NCI-H446 treated with DMSO at 0.1 percent for 48 hours (cell line): ENCODE data around the gene PTPRE.
"Not testable (repeated sequence)": the region's sequence is repeated elsewhere in the genome, so short reads cannot be mapped to it uniquely, and the experiment has no call there.

ENCODE experiments used
- DNase-seq: peaks from one replicate; lab custom pipeline; 2025; lab: John Stamatoyannopoulos, UW

Gene PTPRE

DNA sequence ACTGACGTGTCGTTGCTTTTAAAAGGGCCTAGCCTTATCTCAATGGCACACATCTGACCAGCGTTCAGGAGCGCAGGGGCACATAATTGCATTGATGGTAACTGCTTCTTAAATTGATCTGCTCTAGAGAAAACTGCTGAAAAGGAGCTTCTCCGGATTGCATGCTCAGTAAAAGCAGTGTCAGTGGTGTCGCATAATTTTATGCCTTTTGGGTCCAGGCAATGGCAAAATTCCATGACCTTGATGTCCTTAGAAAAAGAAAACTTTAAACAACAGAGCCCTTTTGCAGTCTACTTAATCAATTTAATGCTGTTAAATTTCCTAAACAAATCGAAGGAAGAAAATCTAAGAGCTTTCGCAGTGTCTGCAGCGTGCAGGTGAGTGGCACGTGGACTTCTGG is 75.7 kb downstream of the PTPRE start:
- no peak for DNase-seq

DNA sequence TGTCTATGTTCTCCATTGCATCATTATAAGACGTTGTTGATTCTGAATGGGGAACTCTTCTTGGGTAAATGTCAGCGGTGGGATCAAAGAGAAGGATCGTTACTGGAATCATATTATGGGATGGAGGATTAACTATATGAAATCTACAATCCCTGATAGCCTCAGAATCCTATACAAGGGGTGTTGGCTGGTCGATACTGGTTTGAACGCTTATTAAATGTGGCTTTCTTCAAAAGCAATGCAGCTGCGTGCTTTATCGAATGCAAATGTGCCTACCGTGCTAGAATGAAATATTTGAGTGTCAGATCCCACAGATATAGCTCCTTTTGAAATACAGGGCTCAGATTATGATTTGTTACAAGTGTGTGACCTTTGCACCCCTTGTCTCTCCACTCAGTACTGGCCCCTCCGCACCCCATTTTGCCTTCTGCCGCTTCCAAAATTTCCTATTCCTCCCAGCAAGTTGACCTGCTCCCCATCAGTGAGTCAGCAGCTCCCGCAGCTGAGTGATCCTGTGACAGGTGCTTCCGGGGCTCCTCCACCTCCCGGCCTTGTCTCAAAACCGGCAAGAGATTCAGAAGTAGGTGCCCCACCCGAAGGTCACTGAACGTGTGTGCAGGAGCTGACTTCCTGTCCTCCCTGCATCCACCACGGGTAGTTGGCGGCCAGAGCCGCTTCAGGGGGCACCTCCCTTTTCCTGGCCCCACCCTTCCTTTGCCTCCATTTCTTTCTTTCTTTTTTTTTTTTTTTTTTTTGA is 76.6 kb downstream of the PTPRE start:
- no peak for DNase-seq

GRCh38 chr10:127984945-127985344 is 78.0 kb downstream of the PTPRE start:
- no peak for DNase-seq

DNA sequence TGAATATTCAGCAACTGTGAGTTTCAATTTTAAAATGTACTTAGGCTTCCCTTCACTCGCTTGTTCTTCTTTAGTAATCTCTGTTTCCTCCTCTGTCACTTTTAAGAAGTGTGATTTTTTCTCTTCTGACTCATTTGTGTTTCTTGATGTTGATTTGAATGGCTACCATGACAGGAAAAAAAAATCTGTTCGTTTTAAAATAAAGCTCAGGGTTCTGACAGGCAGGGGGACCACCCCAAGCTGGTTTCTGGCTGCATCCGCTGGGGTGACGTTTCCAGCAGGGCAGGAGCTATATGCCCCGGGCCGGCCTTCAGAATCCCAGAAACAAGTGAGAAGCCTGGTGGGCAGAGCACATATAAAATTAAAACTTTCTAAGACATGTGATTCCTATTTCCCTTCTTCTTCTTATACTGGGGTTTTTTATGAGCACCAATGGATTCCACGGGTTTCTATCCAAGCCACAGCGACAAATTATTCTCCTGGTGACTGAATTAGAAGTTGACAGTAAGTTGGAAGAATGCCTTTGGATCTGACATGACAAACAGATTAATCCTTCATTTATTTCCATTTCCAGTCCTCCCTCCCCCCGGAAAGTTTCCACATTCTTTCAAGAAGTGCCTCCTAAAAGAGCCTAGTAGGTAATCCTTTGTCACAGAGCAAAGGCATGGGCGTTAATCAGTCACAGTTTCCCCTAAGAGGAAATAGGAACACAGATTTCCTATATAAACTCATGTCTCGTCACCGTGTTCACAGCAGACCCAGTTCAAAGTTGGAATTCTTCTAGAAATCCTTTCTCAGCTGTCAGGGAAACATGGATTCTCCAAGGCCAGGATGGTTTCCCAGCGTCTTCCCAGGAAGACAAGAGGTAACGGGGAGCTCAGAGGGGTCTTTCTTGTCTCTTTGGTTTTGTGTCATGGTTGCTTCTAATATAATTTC is 79.9 kb downstream of the PTPRE start:
- DNase-seq = no peak

- DNase-seq = no peak
These were observed 80.8 kb downstream of the PTPRE start for GRCh38 chr10:127987467-127988380.

DNA sequence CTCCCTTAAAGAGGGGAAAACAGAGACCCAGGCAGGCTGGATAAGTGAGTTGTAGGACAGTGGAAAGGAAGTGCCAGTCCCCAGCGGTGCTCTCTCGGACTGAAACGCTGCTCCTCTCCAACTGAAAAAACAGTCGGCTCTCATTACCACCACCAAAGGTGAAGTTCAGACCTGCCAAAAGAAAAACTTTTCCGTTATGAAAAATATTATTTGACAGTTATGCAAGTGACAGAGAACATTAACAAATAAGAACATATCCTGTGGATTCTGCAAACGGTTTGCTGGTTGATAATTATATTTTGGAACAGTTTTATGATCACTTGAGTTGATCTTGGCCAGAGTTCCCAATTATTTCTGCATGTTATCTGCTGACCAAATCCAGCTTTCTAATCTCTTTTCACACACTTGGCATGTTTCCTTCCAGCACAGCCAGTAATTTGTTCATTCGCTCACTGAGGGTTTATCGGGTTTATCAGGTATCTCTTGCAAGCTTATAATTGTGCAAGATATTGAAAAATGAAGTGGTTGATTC is 82.6 kb downstream of the PTPRE start:
- no peak for DNase-seq

DNA sequence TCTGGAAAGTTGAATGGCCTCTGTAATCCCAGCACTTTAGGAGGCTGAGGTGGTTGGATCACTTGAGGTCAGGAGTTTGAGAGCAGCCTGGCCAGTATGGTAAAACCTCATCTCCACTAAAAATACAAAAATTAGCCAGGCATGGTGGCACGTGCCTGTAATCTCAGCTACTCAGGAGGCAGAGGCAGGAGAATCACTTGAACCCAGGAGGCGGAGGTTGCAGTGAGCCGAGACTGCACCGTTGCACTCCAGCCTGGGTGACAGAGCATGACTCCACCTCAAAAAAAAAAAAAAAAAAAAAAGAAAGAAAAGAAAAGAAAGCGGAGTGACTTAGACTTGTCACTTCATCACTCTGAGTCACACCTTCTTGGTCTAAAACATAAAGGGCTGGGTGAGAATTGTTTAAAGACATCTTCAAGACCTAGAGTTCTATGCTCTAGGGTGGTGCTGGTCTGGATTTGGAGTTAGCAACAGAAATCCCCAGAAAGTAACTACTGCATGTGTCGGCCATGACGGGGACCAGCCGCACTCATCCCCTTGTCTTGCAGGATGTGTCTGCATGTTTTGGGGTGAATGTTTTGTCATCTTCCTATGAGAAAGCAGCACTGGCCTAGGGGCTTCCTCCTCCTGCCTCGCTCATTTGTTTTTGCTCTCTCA is 83.4 kb downstream of the PTPRE start:
- not testable (repeated sequence) for DNase-seq

DNA sequence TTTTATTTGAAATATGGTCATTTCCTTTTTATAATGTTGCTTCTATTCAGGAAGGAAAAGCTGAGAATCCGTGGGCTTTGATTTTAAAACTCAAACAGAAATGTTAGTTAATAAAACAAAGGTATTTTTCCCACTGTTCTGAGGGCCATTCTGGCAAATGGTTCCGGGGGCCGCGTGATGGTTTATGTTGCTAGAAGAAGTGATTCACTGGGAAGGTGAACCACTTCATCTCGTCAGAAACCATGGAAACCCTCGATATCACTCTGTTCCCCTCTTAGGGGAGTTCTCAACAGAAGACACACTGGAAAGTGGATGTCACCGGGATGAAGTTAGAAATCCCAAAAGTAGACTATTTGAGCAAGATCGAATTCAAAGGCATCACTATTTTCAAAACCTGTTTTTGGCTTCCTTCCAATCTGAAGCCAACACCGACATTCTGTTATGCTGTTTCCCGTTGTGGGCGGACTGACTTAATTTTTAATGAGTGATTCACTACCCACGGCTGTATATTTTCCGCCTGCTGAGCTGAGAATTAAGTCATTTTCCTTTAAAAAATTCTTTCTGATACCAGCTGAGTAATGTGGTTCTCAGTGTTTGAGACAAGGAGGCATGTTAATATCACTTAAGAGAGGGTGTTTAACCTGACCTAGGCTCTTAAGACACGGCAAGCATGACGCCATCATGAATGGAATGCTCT is 84.1 kb downstream of the PTPRE start:
- no peak for DNase-seq

GRCh38 chr10:127991543-127992255 is 84.8 kb downstream of the PTPRE start:
- no peak for DNase-seq

DNA sequence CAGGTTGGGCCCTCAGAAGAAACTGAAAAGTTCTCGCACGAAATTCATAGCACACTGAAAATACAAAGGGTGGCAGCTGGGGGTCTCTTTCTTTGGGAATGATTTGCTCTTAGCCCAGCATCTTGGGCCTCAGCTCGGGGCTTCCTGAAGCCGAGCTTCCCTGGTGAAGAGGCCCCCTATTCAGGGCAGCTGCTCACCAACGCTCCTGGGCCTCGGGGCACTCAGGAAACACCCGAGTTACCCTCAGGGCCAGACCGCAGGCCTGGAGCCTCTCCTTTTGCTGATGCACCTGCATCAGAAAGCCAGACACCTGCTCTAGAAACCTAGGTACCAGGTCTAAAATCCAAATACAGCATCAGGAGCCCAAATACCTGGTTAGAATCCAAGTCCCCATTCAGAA is 85.5 kb downstream of the PTPRE start:
- DNase-seq = no peak

DNA sequence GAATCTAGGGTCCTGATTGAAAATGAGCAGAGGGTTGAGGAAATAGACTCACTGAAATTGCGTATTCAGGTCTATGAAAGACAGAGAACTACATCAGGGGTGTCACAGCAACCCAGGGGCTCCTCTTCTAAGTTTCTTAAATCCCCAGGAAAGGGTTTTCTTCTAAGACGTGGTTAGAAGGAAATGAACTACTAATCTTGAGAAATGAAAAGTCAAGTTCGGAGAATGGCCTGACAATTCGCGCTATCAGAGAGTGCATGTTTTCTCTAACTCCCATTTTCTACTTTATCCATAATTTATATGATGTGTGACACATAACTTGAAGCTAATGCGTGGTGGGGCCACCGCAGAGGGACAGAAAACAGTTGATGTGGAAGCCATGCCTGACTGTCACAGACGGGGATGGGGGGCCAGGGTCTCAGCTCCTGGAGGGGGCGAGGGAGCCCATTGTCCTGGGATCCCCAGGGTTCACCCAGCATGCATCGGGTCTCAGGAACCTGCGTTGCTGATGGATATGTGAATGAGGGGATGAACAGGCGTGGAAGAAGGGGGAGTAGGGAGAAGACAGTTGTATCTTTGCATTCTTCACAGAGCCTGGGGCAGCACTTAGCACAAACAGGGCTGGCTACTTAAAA is 86.3 kb downstream of the PTPRE start:
- DNase-seq = no peak

- DNase-seq = no peak
These were observed 89.0 kb downstream of the PTPRE start for GRCh38 chr10:127995939-127996338.

DNA sequence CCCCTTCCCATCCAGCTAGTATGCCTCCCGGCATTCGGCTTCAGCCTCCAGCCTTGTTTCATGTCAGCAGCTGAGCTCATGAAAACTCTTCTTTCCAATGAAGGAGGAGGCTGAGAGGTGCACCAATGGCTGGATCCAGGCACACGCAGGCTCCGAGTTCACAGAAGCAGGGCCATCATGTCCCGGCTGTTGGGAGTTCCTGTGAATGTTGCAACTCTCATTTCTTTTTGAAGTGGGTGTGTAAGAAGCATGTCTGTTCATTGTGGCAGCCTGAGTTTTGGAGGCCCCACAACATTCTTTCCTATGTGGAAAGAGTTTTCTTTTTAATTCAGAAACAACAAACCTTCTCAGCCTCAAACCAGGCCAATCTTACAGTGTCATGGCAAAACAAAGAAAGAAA is 89.7 kb downstream of the PTPRE start:
- no peak for DNase-seq

- no peak for DNase-seq
These were observed 90.4 kb downstream of the PTPRE start for GRCh38 chr10:127997271-127997670.

DNA sequence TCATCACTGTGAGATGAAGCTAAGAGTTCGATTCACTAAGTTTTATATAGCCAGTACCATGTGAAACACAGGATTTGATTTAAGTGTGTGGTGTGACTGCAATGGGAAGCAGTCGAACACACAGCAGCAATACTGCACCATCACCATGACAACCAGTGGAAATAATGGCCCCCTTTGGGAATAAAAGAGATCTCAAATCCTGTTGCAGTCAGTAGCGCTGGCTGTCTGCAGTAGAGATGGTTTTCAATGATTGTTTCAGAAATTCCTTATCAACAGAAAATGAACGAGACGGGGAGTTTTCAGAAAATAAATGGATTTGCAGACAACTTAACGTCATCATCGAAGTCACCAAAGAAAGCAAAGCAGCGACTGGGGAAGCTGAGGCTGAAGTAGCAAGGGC is 91.0 kb downstream of the PTPRE start:
- no peak for DNase-seq

GRCh38 chr10:127998501-127999144 is 91.7 kb downstream of the PTPRE start:
- DNase-seq = no peak

DNA sequence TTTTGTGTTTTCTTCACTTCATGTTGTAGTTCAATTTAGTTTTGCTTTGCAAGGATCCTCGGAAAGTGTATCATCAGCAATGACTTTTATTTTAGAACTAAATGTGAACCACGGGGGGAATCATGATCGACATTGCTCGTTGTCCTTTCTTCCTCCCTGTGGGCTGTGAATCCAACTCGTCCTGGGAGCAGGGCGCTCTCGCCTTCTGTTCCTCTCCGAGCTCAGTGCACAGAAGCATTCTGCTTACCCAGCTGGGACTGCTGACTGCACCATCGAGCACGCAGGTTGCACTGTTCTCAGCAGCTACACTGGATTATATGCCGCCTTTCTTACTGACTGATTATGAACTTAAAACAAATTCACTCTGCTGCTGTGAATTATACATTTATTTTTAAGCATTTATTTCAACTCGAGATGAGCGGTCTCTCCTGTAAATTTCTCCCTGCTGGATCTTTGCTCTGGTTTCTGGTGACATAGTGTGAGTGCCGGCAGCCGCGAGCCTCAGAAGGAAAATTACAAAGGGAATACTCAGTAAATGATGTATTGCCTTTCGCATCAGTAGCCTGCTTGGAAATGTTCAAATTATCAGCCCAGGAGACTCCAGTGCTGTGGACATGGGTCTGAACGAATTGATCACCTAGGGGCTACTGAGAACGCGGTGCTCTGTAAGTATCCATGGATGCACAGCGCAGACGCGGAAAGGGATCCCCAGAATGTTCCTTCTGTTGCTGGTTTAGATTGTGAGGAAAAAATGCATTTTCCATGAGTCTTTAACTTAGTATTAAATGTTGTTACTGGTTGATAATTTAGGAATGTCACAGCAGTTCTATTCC is 92.6 kb downstream of the PTPRE start:
- DNase-seq = no peak
